ENCODE results near the gene GRIK1. TPM values are rescaled to one million over a fixed set of nuclear protein-coding genes. Genes with fewer than 3 reads are reported as not detected.
"Not testable (repeated sequence)": the region's sequence is repeated elsewhere in the genome, so short reads cannot be mapped to it uniquely, and the experiment has no call there.

The GRIK1 gene
- total and polyA plus RNA-seq, 2 experiments from 2014 or later = not detected

- Histone ChIP-seq H3K36me3 (ENCODE audit: low read depth) (no peaks in the 10 kb centered on the region), H3K9me3 (ENCODE audit: low read depth) (no peaks in the 10 kb centered on the region), H3K9ac (no peak overlapping the region), H2AFZ (no peak overlapping the region), H3F3A (ENCODE audit: insufficient read depth) (no peaks in the 10 kb centered on the region), H3K9me2 (ENCODE audit: insufficient read depth) (no peaks in the 10 kb centered on the region), H3K4me2 (ENCODE audit: unreplicated experiment) (no peak overlapping the region), H4K20me1 (ENCODE audit: insufficient read depth) (no peaks in the 10 kb centered on the region), H3K79me2 (ENCODE audit: insufficient read depth) (no peaks in the 10 kb centered on the region), H3K27me3 (replicated peaks; ENCODE audit: insufficient read depth) (no peaks in the 10 kb centered on the region), H3K4me1 (ENCODE audit: insufficient read depth) (no peaks in the 10 kb centered on the region), H3K27ac (no peak overlapping the region), H3K4me3 (no peak overlapping the region)
- in situ Hi-C loops (cut with MboI) = no loop called here
- 13 to 22% methylated on average over 3 of the region's 3 CpGs for WGBS, 2 experiments (ENCODE audit: low coverage in 1 of 2, low lambda C conversion rate in 2 of 2, missing lambda C conversion rate in 2 of 2)
- no peak for TF ChIP-seq EZH2 (IDR thresholded peaks at IDR 0.05; ENCODE audit: insufficient read depth, poor library complexity, severe bottlenecking)
- TF ChIP-seq EZH2phosphoT487 (IDR thresholded peaks at IDR 0.05; ENCODE audit: insufficient read depth, low read depth) = no peak
- DNase-seq = no peak
These were observed 33.5 kb upstream of the GRIK1 start for GRCh38 chr21:29973258-29973657.

- Histone ChIP-seq H3K4me2 (ENCODE audit: unreplicated experiment) (no peak overlapping the region), H3K27ac (no peak overlapping the region), H2AFZ (no peak overlapping the region), H3K9me3 (ENCODE audit: low read depth) (no peaks in the 10 kb centered on the region), H3K4me3 (no peak overlapping the region), H4K20me1 (ENCODE audit: insufficient read depth) (no peaks in the 10 kb centered on the region), H3K27me3 (replicated peaks; ENCODE audit: insufficient read depth) (no peaks in the 10 kb centered on the region), H3K9ac (no peak overlapping the region), H3K4me1 (ENCODE audit: insufficient read depth) (no peaks in the 10 kb centered on the region), H3K36me3 (ENCODE audit: low read depth) (no peaks in the 10 kb centered on the region), H3K79me2 (ENCODE audit: insufficient read depth) (no peaks in the 10 kb centered on the region), H3K9me2 (ENCODE audit: insufficient read depth) (no peaks in the 10 kb centered on the region), H3F3A (ENCODE audit: insufficient read depth) (no peaks in the 10 kb centered on the region)
- 33 to 35% methylated on average over 11 of the region's 11 CpGs for WGBS, 2 experiments (ENCODE audit: low coverage in 1 of 2, low lambda C conversion rate in 2 of 2, missing lambda C conversion rate in 2 of 2)
- TF ChIP-seq EZH2 (IDR thresholded peaks at IDR 0.05; ENCODE audit: insufficient read depth, poor library complexity, severe bottlenecking) = no peak
- in situ Hi-C loops (cut with MboI) = no loop called here
- DNase-seq = no peak
These were observed 21.7 kb upstream of the GRIK1 start for GRCh38 chr21:29961291-29962027.

- no peaks in the 10 kb centered on the region for H3K4me1 ChIP-seq (ENCODE audit: insufficient read depth)
- H3K9me3 ChIP-seq (ENCODE audit: low read depth) = no peaks in the 10 kb centered on the region
- no peak overlapping the region for H3K27ac ChIP-seq
- TF ChIP-seq EZH2phosphoT487 (IDR thresholded peaks at IDR 0.05; ENCODE audit: insufficient read depth, low read depth) (no peak), EZH2 (IDR thresholded peaks at IDR 0.05; ENCODE audit: insufficient read depth, poor library complexity, severe bottlenecking) (no peak)
- no peak overlapping the region for H3K9ac ChIP-seq
- no peak for DNase-seq
- H2AFZ ChIP-seq = no peak overlapping the region
- no peaks in the 10 kb centered on the region for H3K9me2 ChIP-seq (ENCODE audit: insufficient read depth)
- H3K36me3 ChIP-seq (ENCODE audit: low read depth) = no peaks in the 10 kb centered on the region
- no peaks in the 10 kb centered on the region for H4K20me1 ChIP-seq (ENCODE audit: insufficient read depth)
- no peaks in the 10 kb centered on the region for H3F3A ChIP-seq (ENCODE audit: insufficient read depth)
- no peak overlapping the region for H3K4me2 ChIP-seq (ENCODE audit: unreplicated experiment)
- in situ Hi-C loops (cut with MboI) = no loop called here
- no peaks in the 10 kb centered on the region for H3K79me2 ChIP-seq (ENCODE audit: insufficient read depth)
- no peak overlapping the region for H3K4me3 ChIP-seq
- 0 out of 2 replicates have a peak, but pooled peaks cover 4% of the 10 kb centered on the region for H3K27me3 ChIP-seq (replicated peaks; ENCODE audit: insufficient read depth)
These were observed 18.8 kb upstream of the GRIK1 start for GRCh38 chr21:29958551-29958950.

DNA sequence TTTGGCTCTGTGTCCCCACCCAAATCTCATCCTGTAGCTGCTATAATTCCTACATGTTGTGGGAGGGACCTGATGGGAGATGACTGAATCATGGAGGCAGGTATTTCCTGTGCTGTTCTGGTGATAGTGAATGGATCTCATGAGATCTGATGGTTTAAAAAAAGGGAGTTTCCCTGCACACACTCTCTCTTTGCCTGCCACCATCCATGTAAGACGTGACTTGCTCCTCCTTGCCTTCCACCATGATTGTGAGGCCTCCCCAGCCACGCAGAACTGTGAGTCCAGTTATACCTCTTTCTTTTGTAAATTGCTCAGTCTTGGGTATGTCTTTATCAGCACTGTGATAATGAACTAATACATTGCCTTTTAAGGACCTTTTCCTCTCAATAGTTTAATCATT is 18.2 kb upstream of the GRIK1 start:
- H3K79me2 ChIP-seq (ENCODE audit: insufficient read depth); H3K9me2 ChIP-seq (ENCODE audit: insufficient read depth); in situ Hi-C loops (cut with MboI); H3K9ac ChIP-seq; H3K36me3 ChIP-seq (ENCODE audit: low read depth); H3K4me2 ChIP-seq (ENCODE audit: unreplicated experiment); H3K4me1 ChIP-seq (ENCODE audit: insufficient read depth); DNase-seq; H3K9me3 ChIP-seq (ENCODE audit: low read depth); H2AFZ ChIP-seq; H3K27ac ChIP-seq; H4K20me1 ChIP-seq (ENCODE audit: insufficient read depth); H3K27me3 ChIP-seq (replicated peaks; ENCODE audit: insufficient read depth); H3F3A ChIP-seq (ENCODE audit: insufficient read depth); H3K4me3 ChIP-seq: not testable (repeated sequence)
- 7 to 22% methylated on average over 2 of the region's 2 CpGs for WGBS, 2 experiments (ENCODE audit: low coverage in 1 of 2, low lambda C conversion rate in 2 of 2, missing lambda C conversion rate in 2 of 2)

GRCh38 chr21:29953690-29954089 is 13.9 kb upstream of the GRIK1 start:
- no peak overlapping the region for H3K27ac ChIP-seq
- H3K27me3 ChIP-seq (replicated peaks; ENCODE audit: insufficient read depth) = peaks cover 4% of the 10 kb centered on the region; the same call in 1 of the 2 replicates
- no peak overlapping the region for H3K9ac ChIP-seq
- no peak overlapping the region for H2AFZ ChIP-seq
- whole genome bisulfite sequencing, 2 experiments (ENCODE audit: low coverage in 1 of 2, low lambda C conversion rate in 2 of 2, missing lambda C conversion rate in 2 of 2) = 37 to 47% methylated on average over 2 of the region's 2 CpGs
- H3K4me1 ChIP-seq (ENCODE audit: insufficient read depth) = no peaks in the 10 kb centered on the region
- H3K9me2 ChIP-seq (ENCODE audit: insufficient read depth) = no peaks in the 10 kb centered on the region
- H4K20me1 ChIP-seq (ENCODE audit: insufficient read depth) = no peaks in the 10 kb centered on the region
- TF ChIP-seq EZH2 (IDR thresholded peaks at IDR 0.05; ENCODE audit: insufficient read depth, poor library complexity, severe bottlenecking) (no peak), EZH2phosphoT487 (IDR thresholded peaks at IDR 0.05; ENCODE audit: insufficient read depth, low read depth) (no peak)
- no peaks in the 10 kb centered on the region for H3K9me3 ChIP-seq (ENCODE audit: low read depth)
- no peaks in the 10 kb centered on the region for H3K36me3 ChIP-seq (ENCODE audit: low read depth)
- H3K4me3 ChIP-seq = no peak overlapping the region
- in situ Hi-C loops (cut with MboI) = no loop called here
- no peaks in the 10 kb centered on the region for H3F3A ChIP-seq (ENCODE audit: insufficient read depth)
- H3K4me2 ChIP-seq (ENCODE audit: unreplicated experiment) = no peak overlapping the region
- no peak for DNase-seq
- no peaks in the 10 kb centered on the region for H3K79me2 ChIP-seq (ENCODE audit: insufficient read depth)
